K562 (cell line): ENCODE results near the gene HDAC1. TPM values are rescaled to one million over a fixed set of nuclear protein-coding genes. Genes with fewer than 3 reads are reported as not detected.
A peak's percentile ranks its signal among the peaks of the same experiment; 100 is the strongest.

Experiments
- BCOR ChIP-seq: fragments of 450-650 bp; IDR thresholded peaks from 2 replicates; pipeline ENCODE4 v1.6.1; 2016
- CTBP1 ChIP-seq: fragments of 450-650 bp; IDR thresholded peaks from 2 replicates; pipeline ENCODE4 v1.6.1; 2016; ENCODE audit warnings: borderline replicate concordance
- ELF1 ChIP-seq: fragments of 200-800 bp; sonication (Bioruptor generic); IDR thresholded peaks from 2 replicates; pipeline ENCODE4 v1.6.1; 2016; ENCODE audit warnings: missing genetic modification characterization, missing compliant biosample characterization
- ELF4 ChIP-seq: fragments of 450-650 bp; formaldehyde crosslinking; IDR thresholded peaks from 2 replicates; pipeline ENCODE4 v1.4.0; 2022; ENCODE audit warnings: missing genetic modification characterization
- KDM1A ChIP-seq, 2 experiments: fragments of 450-650 bp; IDR thresholded peaks; 2 replicates each; pipeline ENCODE4 v1.6.1; 2016; ENCODE audit warnings: mild to moderate bottlenecking in 2 of 2
- KLF16 ChIP-seq: IDR thresholded peaks from 2 replicates; pipeline ENCODE4 v1.6.1; 2016; ENCODE audit warnings: antibody characterized with exemption
- MTA3 ChIP-seq: fragments of 450-650 bp; formaldehyde crosslinking; IDR thresholded peaks from 2 replicates; pipeline ENCODE4 v1.6.1; 2017; ENCODE audit warnings: mild to moderate bottlenecking, borderline replicate concordance
- PHTF2 ChIP-seq: fragments of 250-450 bp; sonication (Bioruptor Pico); IDR thresholded peaks from 2 replicates; pipeline ENCODE4 v1.5.0; 2021; ENCODE audit warnings: mild to moderate bottlenecking
- PRMT5 ChIP-seq: sonication (generic); formaldehyde crosslinking; IDR thresholded peaks from 2 replicates; pipeline ENCODE4 v1.5.0; 2020; ENCODE audit warnings: missing genetic modification reagents
- SRF ChIP-seq, 2 experiments: fragments of 250-450, 450-650 bp in 1 of 2; sonication (Bioruptor Pico) in 1 of 2; sonication (generic) in 1 of 2; formaldehyde crosslinking; IDR thresholded peaks; 2 replicates each; pipeline versions ENCODE4 v1.5.0 to v1.5.1; 2020 to 2022; ENCODE audit warnings: mild to moderate bottlenecking in 1 of 2, missing genetic modification reagents in 1 of 2
- STAG1 ChIP-seq: sonication (generic); formaldehyde crosslinking; IDR thresholded peaks from 2 replicates; pipeline ENCODE4 v1.5.0; 2020; ENCODE audit warnings: missing genetic modification reagents, borderline replicate concordance
- STAT5B ChIP-seq: fragments of 250-450 bp; sonication (Bioruptor Pico); IDR thresholded peaks from 2 replicates; pipeline ENCODE4 v1.8.0; 2021; ENCODE audit warnings: mild to moderate bottlenecking, inconsistent platforms
- ZFP36 ChIP-seq: fragments of 150-350 bp; IDR thresholded peaks from 2 replicates; pipeline ENCODE4 v1.6.1; 2018; ENCODE audit warnings: low read length, low read depth; ENCODE audit not compliant: partially characterized antibody
- ZNF217 ChIP-seq: sonication (generic); formaldehyde crosslinking; IDR thresholded peaks from 2 replicates; pipeline ENCODE4 v1.8.0; 2022; ENCODE audit warnings: mild to moderate bottlenecking, missing genetic modification reagents
- ZNF41 ChIP-seq: fragments of 250-450 bp; sonication (Bioruptor Pico); conservative IDR thresholded peaks from 2 replicates; pipeline ENCODE4 v1.4.0; 2020; ENCODE audit warnings: mild to moderate bottlenecking
- ZNF431 ChIP-seq: sonication (generic); formaldehyde crosslinking; IDR thresholded peaks from 2 replicates; pipeline ENCODE4 v1.8.0; 2022; ENCODE audit warnings: mild to moderate bottlenecking, missing genetic modification reagents
- ZNF778 ChIP-seq: fragments of 450-650 bp; formaldehyde crosslinking; IDR thresholded peaks from 2 replicates; pipeline ENCODE4 v1.4.0; 2020; ENCODE audit warnings: mild to moderate bottlenecking, moderate library complexity
- ZSCAN32 ChIP-seq: fragments of 450-650 bp; formaldehyde crosslinking; IDR thresholded peaks from 2 replicates; pipeline ENCODE4 v1.4.0; 2020; ENCODE audit warnings: mild to moderate bottlenecking, moderate library complexity
- polyA plus RNA-seq, 8 experiments: library from polyadenylated mRNA; depleted of rRNA in 4 of 8; stranded (reverse) in 5 of 8; unstranded in 3 of 8; fragments of >200 nt; fragmentation: Nextera tagmentation in 2 of 8; fragmentation: Illumina TruSeq in 1 of 8; extraction: Ambion mirVana in 2 of 8; extraction: Trizol in 1 of 8; gene quantifications; 2 replicates each; pipeline versions ENCODE4 v1.2.1 to v1.2.3, GENCODE V29; 2011 to 2014; ENCODE audit warnings: inconsistent platforms in 1 of 8, missing spikeins in 1 of 8
- total RNA-seq, 7 experiments: library from RNA; depleted of rRNA in 6 of 7; stranded (reverse); fragments of >200 nt in 6 of 7; fragmentation: Illumina TruSeq in 2 of 7; extraction: Trizol in 2 of 7; gene quantifications; 2 replicates each; pipeline versions ENCODE4 v1.2.1 to v1.2.3, GENCODE V29; 2011 to 2021; ENCODE audit warnings: low replicate concordance in 1 of 7
- TF ChIP-seq, protein P1 (sequence below): fragments of 250-450 bp; sonication (Bioruptor Pico); IDR thresholded peaks from 2 replicates; pipeline ENCODE4 v1.6.1; 2021; ENCODE audit warnings: mild to moderate bottlenecking
- TF ChIP-seq, protein P2 (sequence below): fragments of 250-450 bp; sonication (Bioruptor Pico); IDR thresholded peaks from 2 replicates; pipeline ENCODE4 v1.4.0; 2020
- TF ChIP-seq, protein P3 (sequence below): fragments of 450-650 bp; IDR thresholded peaks from 2 replicates; pipeline ENCODE4 v1.6.1; 2014; ENCODE audit warnings: low read depth, mild to moderate bottlenecking, moderate library complexity, borderline replicate concordance
- TF ChIP-seq, protein P4 (sequence below): fragments of 250-450 bp; sonication (Bioruptor Pico); IDR thresholded peaks from 2 replicates; pipeline ENCODE4 v1.8.0; 2022; ENCODE audit warnings: inconsistent platforms, mild to moderate bottlenecking, moderate library complexity, borderline replicate concordance
- TF ChIP-seq, protein P5 (sequence below): fragments of 250-450 bp; sonication (Bioruptor Pico); IDR thresholded peaks from 2 replicates; pipeline ENCODE4 v1.8.0; 2021; ENCODE audit warnings: mild to moderate bottlenecking, moderate library complexity

Gene HDAC1
- total and polyA plus RNA-seq, 9 of the 15 experiments (the other 6 are each of a cell fraction or from before 2014, with no cell fraction given), result 169 to 384 (median 193) TPM

DNA sequence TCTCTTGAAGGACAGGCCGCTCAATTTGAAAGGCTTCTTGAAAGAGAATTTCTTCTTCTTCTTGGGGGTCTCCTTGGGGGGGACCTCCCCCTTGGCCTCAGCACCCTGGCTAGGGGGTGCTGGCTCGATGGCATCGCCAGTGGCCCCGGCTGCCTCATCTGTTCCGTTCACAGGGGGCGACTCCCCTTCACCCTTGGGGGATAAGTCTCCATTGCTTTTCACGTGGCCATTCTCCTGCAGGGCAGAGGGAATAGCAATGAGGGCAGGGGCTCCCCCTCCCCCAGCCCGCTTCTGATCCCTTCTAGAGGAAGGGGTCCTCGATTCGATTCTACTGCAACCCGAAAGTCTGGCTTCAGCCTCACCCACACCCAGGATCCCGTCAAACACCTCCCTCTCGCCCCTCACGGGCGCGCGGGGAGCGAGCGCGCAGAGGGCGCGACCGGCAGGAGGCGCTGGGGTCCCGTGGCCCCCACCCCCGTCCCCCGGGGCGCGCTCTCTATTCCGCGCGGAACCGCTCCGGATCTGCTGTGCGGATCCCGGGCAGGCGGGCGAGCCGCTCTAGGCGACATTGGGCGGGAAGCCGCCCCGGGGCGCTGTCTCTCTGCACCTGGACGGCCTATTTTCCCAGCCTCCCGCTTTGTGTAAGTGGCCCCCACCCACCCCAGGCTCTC is 43.1 kb downstream of the HDAC1 start (continued):
- TF ChIP-seq ZNF778 (CRISPR knock-in tag), result no peak
- TF ChIP-seq ELF1, result no peak
- TF ChIP-seq ELF4 (CRISPR knock-in tag), result no peak
- TF ChIP-seq ZNF431, result no peak
- TF ChIP-seq, protein P1, sequence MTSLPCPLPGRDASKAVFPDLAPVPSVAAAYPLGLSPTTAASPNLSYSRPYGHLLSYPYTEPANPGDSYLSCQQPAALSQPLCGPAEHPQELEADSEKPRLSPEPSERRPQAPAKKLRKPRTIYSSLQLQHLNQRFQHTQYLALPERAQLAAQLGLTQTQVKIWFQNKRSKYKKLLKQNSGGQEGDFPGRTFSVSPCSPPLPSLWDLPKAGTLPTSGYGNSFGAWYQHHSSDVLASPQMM (CRISPR knock-in tag), result no peak
- no peak for TF ChIP-seq ZNF41
- TF ChIP-seq ZSCAN32 (CRISPR knock-in tag), result no peak
- TF ChIP-seq, protein P2, sequence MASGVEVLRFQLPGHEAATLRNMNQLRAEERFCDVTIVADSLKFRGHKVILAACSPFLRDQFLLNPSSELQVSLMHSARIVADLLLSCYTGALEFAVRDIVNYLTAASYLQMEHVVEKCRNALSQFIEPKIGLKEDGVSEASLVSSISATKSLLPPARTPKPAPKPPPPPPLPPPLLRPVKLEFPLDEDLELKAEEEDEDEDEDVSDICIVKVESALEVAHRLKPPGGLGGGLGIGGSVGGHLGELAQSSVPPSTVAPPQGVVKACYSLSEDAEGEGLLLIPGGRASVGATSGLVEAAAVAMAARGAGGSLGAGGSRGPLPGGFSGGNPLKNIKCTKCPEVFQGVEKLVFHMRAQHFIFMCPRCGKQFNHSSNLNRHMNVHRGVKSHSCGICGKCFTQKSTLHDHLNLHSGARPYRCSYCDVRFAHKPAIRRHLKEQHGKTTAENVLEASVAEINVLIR (CRISPR knock-in tag), result no peak
- TF ChIP-seq KLF16, result peak; percentile 41; the same call in 1 of the 2 replicates
- TF ChIP-seq ZNF217, result no peak
- TF ChIP-seq, protein P3, sequence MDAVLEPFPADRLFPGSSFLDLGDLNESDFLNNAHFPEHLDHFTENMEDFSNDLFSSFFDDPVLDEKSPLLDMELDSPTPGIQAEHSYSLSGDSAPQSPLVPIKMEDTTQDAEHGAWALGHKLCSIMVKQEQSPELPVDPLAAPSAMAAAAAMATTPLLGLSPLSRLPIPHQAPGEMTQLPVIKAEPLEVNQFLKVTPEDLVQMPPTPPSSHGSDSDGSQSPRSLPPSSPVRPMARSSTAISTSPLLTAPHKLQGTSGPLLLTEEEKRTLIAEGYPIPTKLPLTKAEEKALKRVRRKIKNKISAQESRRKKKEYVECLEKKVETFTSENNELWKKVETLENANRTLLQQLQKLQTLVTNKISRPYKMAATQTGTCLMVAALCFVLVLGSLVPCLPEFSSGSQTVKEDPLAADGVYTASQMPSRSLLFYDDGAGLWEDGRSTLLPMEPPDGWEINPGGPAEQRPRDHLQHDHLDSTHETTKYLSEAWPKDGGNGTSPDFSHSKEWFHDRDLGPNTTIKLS, result no peak
- TF ChIP-seq STAG1 (CRISPR knock-in tag), result no peak
- no peak for TF ChIP-seq KDM1A (IDR thresholded peaks at IDR 0.05)
- TF ChIP-seq STAT5B, result no peak
- TF ChIP-seq CTBP1, result peak; percentile 94
- TF ChIP-seq SRF (CRISPR knock-in tag; IDR thresholded peaks at IDR 0.05), result no peak
- no peak for TF ChIP-seq PHTF2 (CRISPR knock-in tag)
- TF ChIP-seq MTA3, result peak; percentile 77; the same call in 1 of the 2 replicates
- no peak for TF ChIP-seq PRMT5 (CRISPR knock-in tag)
- TF ChIP-seq, protein P4, sequence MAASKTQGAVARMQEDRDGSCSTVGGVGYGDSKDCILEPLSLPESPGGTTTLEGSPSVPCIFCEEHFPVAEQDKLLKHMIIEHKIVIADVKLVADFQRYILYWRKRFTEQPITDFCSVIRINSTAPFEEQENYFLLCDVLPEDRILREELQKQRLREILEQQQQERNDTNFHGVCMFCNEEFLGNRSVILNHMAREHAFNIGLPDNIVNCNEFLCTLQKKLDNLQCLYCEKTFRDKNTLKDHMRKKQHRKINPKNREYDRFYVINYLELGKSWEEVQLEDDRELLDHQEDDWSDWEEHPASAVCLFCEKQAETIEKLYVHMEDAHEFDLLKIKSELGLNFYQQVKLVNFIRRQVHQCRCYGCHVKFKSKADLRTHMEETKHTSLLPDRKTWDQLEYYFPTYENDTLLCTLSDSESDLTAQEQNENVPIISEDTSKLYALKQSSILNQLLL (CRISPR knock-in tag), result no peak
- TF ChIP-seq, protein P5, sequence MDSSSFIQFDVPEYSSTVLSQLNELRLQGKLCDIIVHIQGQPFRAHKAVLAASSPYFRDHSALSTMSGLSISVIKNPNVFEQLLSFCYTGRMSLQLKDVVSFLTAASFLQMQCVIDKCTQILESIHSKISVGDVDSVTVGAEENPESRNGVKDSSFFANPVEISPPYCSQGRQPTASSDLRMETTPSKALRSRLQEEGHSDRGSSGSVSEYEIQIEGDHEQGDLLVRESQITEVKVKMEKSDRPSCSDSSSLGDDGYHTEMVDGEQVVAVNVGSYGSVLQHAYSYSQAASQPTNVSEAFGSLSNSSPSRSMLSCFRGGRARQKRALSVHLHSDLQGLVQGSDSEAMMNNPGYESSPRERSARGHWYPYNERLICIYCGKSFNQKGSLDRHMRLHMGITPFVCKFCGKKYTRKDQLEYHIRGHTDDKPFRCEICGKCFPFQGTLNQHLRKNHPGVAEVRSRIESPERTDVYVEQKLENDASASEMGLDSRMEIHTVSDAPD (CRISPR knock-in tag), result no peak
- 0 out of 2 replicates have a peak, but pooled peaks have one; percentile 8 for TF ChIP-seq BCOR
- no peak for TF ChIP-seq ZFP36
